ENCODE results near the gene CDH13.

CDH13 gene

DNA sequence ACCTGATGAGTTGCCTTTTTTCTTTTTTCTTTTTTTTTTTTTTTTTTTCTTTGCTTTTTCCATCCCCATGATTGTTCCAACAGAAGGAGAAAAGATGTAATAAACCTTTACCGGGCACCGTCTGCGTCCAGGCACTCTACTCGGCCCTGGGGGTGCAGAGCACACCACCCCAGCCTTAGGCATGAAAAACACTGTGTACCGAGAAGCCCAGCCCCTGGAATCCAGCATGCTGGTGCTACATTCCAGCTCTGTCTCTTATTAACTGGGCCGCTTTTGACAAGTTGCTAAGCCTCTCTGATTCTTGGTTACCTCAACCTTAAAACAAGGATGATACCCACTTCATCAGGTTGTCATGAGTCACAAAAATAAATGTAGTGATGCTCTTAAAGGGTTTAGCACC, 1117.0 kb downstream of the CDH13 start:
- DNase-seq, result no peak

DNA sequence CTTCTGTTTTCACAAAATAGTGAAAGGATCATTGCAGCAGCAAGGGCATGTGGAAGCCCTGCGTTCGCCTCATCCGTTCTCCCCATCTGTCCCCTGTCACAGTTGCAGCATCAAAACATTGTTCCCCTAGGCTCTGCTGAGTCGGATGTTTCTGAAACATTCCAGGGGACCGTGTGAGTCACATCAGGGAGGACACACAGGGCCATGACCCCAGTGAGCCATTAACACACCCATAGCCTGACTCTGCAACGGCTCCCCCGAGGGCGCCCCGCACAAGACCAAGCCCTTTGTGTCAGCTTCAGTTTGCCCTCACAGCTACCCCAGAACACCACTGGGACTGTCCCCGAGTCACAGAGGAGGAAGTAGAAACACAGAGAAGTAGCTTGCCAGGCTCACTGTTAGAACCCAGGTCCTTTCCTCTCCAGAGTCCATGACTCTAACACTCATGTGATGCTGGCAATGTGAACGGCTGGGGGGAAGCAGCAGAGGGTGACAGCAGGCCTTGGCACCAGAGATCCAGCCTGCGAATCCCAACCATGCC, 1117.7 kb downstream of the CDH13 start:
- no peak for DNase-seq

DNA sequence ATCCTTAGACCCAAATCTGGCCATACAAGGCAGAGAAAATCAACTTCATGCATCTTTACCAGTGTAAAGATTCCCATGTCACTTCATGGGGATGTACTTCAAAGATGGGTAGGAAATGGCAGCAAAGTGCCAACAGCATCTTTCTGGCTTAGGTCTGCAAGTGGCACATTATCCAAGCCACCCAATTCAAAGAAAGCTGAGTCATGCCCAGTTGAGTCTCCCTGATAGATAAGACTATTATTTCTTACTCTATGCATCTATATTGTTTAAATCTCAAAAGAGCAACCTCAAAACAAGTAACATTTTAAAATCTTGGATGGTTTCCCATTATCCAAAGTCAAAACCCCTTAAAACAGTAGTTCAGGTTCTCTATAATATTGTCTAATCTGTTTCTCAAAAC, 1119.8 kb downstream of the CDH13 start:
- no peak for DNase-seq

DNA sequence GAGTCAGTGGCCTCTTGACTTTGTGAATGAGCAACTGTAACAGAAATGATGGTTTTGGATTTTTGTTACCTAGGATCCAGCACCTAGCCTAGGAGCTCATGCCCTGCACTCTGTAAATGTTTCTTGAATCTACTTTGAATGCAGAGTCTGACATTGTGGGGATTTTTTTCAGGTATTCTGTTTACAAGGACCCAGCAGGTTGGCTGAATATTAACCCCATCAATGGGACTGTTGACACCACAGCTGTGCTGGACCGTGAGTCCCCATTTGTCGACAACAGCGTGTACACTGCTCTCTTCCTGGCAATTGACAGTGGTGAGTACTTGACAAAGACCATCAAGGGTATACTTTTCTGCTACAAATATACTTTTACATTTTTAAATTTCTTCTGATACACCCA, 1121.2 kb downstream of the CDH13 start:
- DNase-seq, result no peak

DNA sequence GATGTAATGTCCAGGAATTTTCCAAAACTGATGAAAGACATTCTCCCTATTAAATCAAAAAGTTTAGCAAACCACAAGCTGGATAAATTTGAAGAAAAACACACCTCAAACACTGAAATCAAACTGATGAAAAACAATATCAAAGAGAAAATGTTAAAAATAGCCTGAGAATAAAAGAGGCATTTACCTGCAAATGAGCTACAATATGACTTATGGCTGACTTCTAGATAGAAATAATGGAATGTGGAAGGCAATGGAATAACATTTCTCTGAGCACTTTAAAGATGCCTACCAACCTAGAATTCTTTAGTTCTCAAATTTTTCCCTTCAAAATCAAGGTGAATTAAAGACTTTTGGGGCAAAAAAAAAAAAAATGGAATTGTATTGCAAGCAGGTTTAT, 1128.6 kb downstream of the CDH13 start:
- DNase-seq, result no peak

DNA sequence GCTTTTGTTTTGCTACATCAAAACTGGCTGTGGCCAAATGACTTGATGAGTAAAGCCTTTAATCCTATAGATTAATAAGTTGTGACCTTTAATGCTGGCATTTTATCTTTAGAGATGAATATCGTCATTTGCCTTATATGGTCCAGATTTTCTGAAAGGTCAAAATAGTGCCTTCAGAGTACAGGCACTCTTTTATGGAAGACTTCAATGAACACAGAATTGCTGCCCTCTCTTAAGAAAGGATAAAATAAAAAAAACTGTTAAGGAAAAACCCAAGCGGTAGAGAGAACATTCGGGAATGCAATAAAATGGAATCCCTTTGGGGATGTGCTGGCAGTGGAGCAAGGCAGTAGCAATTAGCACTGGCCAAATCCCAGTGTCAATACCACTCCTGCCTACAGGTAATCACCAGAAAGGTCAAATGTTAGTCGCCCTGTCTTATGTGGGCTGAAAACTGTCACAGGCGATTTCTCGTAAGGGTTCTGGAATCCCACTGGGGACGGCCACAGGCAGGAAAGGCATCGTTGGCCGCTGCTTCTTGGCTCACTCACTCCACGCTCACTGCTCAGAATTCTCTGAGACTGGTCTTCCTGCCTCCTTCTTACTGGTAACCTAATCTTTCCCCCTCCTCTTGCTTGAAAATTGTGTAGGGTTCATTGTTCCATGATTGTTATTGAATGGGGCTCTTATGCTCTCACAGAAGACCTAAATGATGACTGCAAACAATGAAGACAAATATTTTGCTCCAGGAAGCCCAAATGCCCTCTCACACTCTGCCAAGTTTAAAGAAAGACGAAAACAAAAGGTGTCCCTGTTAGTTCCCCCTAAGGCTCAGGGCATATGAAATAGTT, 1135.6 kb downstream of the CDH13 start:
- DNase-seq, result peak; percentile 65

DNA sequence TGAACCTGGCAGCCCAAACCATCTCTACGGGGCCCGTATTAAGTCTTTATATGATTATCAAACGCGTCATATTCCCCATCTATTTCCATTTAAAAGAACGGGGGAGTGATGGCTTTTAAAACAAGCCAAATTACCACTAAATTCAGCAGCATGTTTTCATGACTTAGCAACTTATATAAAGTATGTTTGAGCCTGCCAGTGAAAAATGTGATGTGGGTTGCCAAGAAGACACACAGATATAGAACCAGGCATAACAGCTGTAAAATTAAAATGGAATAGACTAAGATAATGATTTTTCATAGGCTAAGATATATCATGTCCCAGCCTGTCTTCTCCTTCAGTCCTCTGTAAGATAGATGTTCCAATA, 1136.2 kb downstream of the CDH13 start:
- no peak for DNase-seq

DNA sequence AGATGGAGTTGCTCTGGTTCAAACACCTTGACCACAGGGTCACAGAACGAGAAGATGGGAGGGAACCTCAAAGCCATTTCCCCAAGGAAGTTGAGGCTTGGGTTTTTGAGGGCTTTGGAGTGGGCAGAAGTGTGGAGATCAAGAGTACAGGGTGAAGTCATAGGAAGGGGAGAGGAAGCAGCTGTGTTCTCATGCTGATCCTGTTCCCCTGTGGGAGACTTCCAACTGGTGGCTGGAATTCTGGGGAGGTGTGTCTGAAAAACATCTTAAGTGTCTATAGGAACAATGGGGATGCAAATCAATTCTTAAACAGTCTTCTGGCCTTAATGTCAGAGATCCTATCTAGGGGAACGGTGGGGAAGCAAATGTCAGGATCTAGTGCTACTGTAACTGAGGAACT, 1142.2 kb downstream of the CDH13 start:
- DNase-seq, result no peak

- no peak for DNase-seq
These were observed 1142.7 kb downstream of the CDH13 start for GRCh38 chr16:83769397-83770008.

DNA sequence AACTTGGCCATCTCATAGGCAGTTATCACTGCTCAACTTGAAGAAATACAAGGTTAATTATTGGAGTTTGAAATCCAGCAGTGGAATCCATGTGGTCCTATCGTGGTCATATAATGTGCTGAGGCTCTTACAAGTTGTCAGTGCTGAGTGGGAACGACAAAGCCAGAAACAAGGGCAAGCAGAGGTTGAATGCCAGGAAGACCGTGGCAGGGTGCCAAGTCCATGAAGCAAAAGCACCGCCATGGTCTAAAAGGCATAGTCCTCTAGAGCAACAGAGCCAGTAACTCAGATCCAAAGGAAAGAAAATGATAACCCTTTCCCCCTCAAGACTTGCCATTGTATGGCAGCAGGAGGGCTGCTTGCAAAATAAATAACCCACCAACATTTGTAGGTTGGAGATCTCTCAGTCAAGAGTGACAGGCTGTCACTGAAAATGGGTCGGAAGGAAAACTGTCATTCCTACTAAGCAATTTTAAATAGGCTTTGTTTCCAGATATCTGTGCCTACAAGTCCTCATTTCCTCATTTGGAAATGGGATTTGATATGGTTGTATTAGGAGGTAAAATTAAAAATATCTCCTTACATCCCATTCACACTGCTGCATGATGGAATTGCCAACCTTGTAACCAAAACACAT, 1144.7 kb downstream of the CDH13 start:
- peak; percentile 28 for DNase-seq

DNA sequence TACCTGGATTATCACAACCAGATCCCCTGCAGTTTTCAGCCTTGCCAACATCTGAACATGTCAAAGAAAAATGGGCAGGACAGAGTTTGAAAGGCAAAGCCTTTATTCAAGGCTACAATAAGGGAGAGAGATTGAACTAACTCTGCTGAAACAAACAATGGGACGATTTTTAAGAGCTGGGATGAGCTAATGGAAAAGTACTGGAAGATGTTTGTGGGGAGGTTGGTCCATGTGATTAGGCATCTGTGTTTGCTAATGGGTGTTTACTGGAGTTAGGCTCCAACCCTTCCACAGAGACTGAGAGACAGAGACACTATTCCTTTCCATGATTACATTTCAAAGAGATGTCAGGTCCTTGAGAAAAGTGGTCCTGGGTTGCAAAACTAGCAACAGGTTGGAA, 1146.0 kb downstream of the CDH13 start:
- no peak for DNase-seq

GRCh38 chr16:83774066-83774465, 1147.3 kb downstream of the CDH13 start:
- DNase-seq, result no peak

- no peak for DNase-seq
These were observed 1150.2 kb downstream of the CDH13 start for GRCh38 chr16:83776944-83777343.

GRCh38 chr16:83779886-83780285, 1153.1 kb downstream of the CDH13 start:
- no peak for DNase-seq

GRCh38 chr16:83785455-83785854, 1158.7 kb downstream of the CDH13 start:
- no peak for DNase-seq

- DNase-seq, result no peak
These were observed 1163.1 kb downstream of the CDH13 start for GRCh38 chr16:83789642-83790401.

- DNase-seq, result no peak
These were observed 1165.1 kb downstream of the CDH13 start for GRCh38 chr16:83791916-83792315.

GRCh38 chr16:83792391-83792790, 1165.6 kb downstream of the CDH13 start:
- no peak for DNase-seq

- DNase-seq, result no peak
These were observed 1166.4 kb downstream of the CDH13 start for GRCh38 chr16:83793179-83793578.

DNA sequence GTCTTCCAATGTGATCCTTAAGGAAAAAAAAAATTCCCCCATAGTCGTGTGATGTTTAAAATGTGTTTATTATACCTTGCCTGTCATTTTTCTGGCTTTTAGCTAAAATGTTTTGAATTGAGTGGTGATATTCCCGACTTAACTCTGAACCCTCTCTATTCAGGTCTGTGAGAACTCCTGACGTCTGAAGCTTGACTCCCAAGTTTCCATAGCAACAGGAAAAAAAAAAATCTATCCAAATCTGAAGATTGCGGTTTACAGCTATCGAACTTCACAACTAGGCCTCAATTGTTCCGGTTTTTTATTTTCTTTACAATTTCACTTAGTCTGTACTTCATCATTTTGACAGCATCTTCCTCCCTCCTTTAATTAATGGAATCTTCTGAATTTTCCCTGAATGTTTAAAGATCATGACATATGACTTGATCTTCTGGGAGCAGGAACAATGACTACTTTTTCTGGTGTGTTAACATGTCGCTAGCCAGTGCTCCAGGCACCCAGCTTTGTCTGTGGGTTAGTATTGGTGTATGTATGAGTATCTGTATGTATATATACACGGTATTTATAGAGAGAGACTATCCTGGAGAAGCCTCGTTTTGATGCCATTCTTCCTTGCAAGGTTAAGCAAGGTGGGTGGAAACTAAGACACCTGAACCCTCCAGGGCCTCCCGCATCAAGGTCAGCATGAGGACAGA, 1168.2 kb downstream of the CDH13 start:
- DNase-seq, result no peak

DNA sequence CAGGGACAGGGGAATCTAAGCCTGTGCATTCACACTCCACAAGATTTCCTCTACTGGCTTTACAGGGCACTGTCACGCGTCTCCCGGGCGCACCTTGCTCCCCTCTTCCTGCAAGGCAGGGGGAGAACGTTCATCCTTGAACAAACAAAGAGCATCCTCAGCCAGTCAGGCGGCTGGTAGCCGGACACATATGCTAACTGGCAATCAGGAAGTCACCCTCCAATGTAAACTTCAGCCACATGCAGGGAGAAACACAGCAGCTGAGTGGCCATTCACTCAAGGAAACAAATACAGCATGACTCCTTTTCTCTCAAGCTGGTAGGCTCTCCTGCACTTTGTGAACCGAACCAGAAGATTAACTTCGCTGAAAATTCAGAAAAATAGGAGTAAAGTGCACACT, 1170.2 kb downstream of the CDH13 start:
- peak; percentile 11 for DNase-seq

DNA sequence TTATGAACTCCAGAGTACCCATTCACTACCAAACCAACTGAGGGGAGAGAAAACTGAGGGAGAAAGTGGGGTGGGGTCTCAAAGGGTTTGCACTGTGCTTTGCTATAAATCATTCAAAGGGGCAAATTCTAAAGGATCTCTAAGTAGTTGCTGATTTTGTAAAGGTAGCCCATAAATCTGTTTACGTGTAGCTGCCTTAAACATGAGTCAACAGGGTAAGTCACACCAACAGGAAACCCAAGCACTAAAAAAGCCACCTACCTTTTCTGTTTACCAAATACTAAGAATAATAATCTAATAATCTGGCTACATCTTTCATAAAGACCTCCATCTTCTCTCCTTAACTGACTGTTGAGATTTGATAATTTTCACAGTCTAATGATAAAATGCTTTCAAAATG, 1172.6 kb downstream of the CDH13 start:
- DNase-seq, result no peak

DNA sequence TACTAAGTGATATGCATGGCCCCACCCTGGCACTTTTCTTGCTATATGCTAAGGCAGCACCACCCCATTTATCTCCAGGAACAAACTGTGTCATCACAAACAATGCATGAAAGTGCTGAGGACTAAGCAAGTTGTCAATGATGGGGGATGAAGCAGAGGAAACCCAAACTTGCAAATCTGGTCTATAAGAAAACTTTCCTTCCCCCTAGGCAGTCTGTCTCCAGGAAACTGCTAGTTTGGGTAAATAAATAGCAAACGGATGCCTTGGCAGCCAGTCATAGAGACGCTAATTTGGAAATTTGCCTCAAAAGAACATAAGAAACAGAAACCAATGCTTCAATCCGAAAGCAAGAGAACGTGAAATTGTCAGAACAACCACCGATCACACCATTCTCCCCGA, 1175.4 kb downstream of the CDH13 start:
- DNase-seq, result no peak

Measured in NCI-H1092 (cell line).